HG03025 (cell line): ENCODE measurements around the gene BLMH.

Experiments used
- ATAC-seq: cut with Tn5 transposase; IDR thresholded peaks from one replicate; pipeline ENCODE4 v1.9.1; 2021; ENCODE audit warnings: mild to moderate bottlenecking, moderate library complexity; ENCODE audit not compliant: unreplicated experiment, low FRiP score

The BLMH gene

GRCh38 chr17:30309591-30309990 is 17.8 kb upstream of the BLMH start:
- no peak for ATAC-seq

GRCh38 chr17:30308406-30308805 is 16.7 kb upstream of the BLMH start:
- no peak for ATAC-seq

- no peak for ATAC-seq
Observed at GRCh38 chr17:30304778-30305177, 13.0 kb upstream of the BLMH start.

GRCh38 chr17:30302241-30302640 is 10.5 kb upstream of the BLMH start:
- no peak for ATAC-seq

DNA sequence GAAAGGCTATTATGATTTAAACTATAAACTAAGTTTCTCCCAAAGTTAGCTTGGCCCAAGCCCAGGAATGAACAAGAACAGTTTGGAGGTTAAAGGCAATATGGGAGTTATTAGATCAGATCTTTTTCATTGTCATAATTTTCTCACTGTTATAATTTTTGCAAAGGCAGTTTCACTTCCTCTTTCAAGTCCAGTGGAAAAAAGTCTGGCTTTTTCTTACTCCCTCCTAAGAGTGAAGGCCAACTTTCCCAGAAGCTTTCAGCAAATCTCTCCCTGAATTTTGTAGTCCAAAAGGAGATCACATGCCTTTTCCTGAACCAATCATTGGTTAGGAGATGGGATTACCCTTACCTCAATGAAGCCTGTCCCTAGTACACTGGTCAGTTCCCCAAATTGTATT is 9.1 kb upstream of the BLMH start:
- ATAC-seq: no peak

- no peak for ATAC-seq
Observed at GRCh38 chr17:30299000-30299399, 7.3 kb upstream of the BLMH start.

- no peak for ATAC-seq
Observed at GRCh38 chr17:30297715-30298114, 6.0 kb upstream of the BLMH start.

DNA sequence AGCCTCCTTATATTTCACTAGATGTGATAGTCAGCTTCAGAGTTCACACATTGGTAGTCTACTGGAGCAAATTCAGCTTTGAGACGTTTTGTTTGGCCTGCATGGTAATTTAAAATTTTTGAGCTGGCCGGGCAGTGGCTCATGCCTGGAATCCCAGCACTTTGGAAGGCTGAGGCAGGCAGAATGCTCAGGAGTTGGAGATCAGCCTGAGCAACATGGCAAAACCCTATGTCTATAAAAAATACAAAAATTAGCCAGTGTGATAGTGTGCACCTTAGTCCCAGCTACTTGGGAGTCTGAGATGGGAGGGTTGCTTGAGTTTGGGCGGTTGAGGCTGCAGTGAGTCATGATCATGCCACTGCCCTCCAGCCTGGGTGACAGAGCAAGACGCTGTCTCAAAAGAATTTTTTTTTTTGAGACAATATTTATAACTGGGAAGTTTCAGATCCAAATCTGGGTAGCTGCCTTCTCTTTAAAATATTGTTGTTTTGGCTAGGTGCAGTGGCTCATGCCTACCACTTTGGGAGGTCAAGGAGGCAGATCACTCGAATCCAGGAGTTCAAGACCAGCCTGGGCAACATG is 4.8 kb upstream of the BLMH start:
- no peak for ATAC-seq

DNA sequence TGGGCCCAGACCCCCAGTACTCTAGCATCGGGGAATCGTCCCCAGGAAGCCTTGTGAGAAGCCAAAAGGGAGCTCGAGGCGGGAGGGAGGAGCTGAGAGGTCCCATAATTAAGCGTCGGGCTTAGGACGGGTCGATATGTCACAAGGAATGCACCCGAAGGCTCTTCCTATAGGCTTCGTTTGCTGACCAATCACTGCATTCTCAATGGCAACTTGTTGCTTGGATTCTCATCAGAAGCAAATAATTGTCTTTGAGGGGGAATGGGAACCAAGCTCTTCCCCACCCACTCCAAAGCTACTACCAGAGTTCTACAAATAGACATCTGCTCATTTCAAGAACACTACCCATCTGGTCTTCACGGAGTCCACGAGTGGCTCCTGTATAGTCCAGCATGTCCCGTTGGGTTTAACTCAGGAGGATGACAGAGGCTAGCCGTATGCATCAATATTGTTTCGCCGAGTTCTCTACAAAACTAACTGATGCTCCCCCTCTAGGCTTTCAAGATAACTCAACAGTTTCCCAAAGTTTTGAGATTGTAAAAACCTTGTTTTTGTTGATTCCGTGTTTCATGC is 628 bp upstream of the BLMH start:
- ATAC-seq: no peak

- no peak for ATAC-seq
Observed at GRCh38 chr17:30290696-30291542, 825 bp downstream of the BLMH start.

- no peak for ATAC-seq
Observed at GRCh38 chr17:30290077-30290476, 1.7 kb downstream of the BLMH start.

DNA sequence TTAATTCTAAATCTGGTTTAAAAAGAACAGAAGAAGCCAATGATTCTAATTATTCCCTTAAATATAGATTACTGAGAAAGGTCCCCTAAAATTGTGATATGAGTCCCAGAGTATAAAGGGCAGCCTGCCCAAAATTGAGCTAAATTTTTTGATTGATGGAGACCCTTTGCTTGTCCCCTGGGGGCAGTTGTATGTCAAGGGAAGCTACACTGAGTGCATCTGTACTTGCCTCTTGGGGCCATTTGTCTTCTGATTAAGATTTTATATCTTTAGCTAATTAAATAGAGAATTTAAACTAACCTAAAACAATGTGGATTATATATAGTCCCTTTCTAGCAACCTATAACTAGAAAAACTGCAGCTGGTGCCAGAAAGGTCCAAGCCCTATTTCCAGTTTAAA is 12.6 kb downstream of the BLMH start:
- ATAC-seq: no peak

GRCh38 chr17:30278032-30278431 is 13.7 kb downstream of the BLMH start:
- ATAC-seq: no peak

- ATAC-seq: no peak
Observed at GRCh38 chr17:30275911-30276310, 15.8 kb downstream of the BLMH start.

GRCh38 chr17:30274887-30275286 is 16.9 kb downstream of the BLMH start:
- no peak for ATAC-seq

DNA sequence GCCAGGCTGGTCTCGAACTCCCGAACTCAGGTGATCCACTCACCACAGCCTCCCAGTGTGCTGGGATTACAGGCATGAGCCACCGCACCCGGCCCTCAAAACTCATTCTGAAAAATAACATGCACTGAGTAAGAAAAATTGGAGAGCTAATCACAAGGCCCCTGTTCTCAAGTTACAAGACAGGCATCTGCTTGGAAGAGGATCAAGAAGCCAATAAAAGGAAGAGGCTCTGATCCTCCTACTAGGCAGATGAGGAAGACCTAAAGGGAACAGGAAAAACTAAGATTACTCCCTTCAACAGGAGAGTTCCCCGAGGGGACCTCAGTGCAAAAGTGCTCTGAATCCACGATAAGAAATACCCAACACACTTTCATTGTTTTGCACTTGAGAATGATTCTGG is 18.4 kb downstream of the BLMH start:
- ATAC-seq: no peak

- ATAC-seq: no peak
Observed at GRCh38 chr17:30271102-30271501, 20.6 kb downstream of the BLMH start.

- ATAC-seq: no peak
Observed at GRCh38 chr17:30267625-30268024, 24.1 kb downstream of the BLMH start.

DNA sequence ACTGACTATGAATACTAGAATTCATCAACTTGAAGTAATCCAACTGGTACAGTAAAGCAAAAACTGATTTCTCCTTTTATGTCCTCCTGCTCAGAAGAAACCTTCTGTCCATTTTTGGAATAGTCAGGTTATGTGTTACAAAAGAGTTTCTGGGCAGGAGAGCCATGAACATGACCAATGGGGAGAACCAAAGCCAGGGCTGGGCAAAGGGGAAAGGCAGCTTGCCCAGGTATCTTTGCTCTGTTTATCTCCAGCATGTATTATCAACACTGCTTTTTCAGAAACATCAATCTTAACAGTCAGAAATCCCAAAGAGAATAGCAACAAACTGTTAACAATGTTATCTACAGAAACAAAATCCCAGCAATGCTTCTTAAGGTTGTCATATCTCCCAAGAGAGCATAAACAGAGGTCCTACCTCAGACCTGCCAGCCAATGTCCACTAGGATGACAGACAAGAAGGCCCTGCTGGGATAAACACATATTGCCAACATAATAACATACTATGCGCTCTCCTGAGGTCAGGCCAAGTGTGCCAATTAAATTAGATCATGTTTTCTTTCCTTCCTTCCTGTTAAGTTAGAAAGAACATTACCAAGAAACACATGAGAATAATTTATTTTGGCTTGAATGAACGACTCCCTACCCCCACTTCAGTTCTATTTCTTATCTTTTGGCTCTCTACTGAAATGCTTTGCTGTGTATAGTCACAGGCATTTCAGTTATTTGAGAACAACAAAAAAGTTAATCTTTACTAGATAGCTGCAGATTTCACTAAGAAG is 28.0 kb downstream of the BLMH start:
- ATAC-seq: no peak

- ATAC-seq: no peak
Observed at GRCh38 chr17:30256756-30257506, 34.8 kb downstream of the BLMH start.
